ENCODE measurements around the gene RNF150.

- TF ChIP-seq CTCF (IDR thresholded peaks at IDR 0.05 in 4 of 5, conservative IDR thresholded peaks at IDR 0.05 in 1 of 5): no peak
- no peak for TF ChIP-seq POLR2A (IDR thresholded peaks at IDR 0.05)
These were observed 207.9 kb downstream of the RNF150 start for GRCh38 chr4:140925417-140925816.
